Endothelial cell of umbilical vein (primary cell): ENCODE data around the gene NR1H2. TPM values are rescaled to one million over a fixed set of nuclear protein-coding genes. Genes with fewer than 3 reads are reported as not detected.
"Not testable (repeated sequence)": the region's sequence is repeated elsewhere in the genome, so short reads cannot be mapped to it uniquely, and the experiment has no call there.

Experiments used
- BruUV-seq: library from RNA; stranded (reverse); fragments of 400-500 nt; replicated peaks from 2 replicates; lab custom pipeline; 2021; lab: Mats Ljungman, UMichigan
- CTCF ChIA-PET: fragments of 300-600, 350-600 bp; sonication (Branson Sonifier 250); formaldehyde crosslinking; loops from one replicate; lab custom pipeline; 2021; ENCODE audit warnings: antibody characterized with exemption, inconsistent platforms; lab: Charles Lee
- POLR2A ChIA-PET: fragments of 300-600, 350-600 bp; sonication (Branson Sonifier 250); formaldehyde crosslinking; loops from one replicate; lab custom pipeline; 2021; ENCODE audit warnings: antibody characterized with exemption, inconsistent platforms; lab: Charles Lee
- DNase-seq: peaks from one replicate; pipeline ENCODE4 v3.0.0-alpha.2; 2011; ENCODE audit warnings: low read depth, low spot score
- FAIRE-seq: peaks from 2 replicates; lab custom pipeline; 2011; peaks lifted over from hg19 to GRCh38; lab: Jason Lieb, UNC
- H2AFZ ChIP-seq: 2 replicates; pipeline ENCODE4 v1.6.0; 2012; ENCODE audit warnings: low read depth, low read length, control low read depth, inconsistent platforms
- H3K27ac ChIP-seq: 2 replicates; pipeline ENCODE4 v1.5.1; 2011; ENCODE audit warnings: low read depth, mild to moderate bottlenecking, control low read depth, low read length, moderate library complexity; ENCODE audit not compliant: insufficient read depth
- H3K27me3 ChIP-seq, 2 experiments: 2 replicates each; pipeline versions ENCODE4 v1.6.0 to v1.6.1; 2011; ENCODE audit warnings: low read length in 2 of 2, mixed read lengths in 1 of 2; ENCODE audit not compliant: control insufficient read depth in 2 of 2, insufficient read depth in 2 of 2
- H3K36me3 ChIP-seq, 2 experiments: 2 replicates in 1 of 2; 3 replicates in 1 of 2; pipeline ENCODE4 v1.5.1; 2011; ENCODE audit warnings: low read length in 2 of 2, mild to moderate bottlenecking in 1 of 2, moderate library complexity in 1 of 2; ENCODE audit not compliant: control insufficient read depth in 2 of 2, insufficient read depth in 2 of 2; ENCODE audit errors: extremely low read depth in 1 of 2
- H3K4me1 ChIP-seq: 3 replicates; pipeline ENCODE4 v1.5.1; 2011; ENCODE audit warnings: mild to moderate bottlenecking, low read length; ENCODE audit not compliant: control insufficient read depth, insufficient read depth; ENCODE audit errors: extremely low read depth
- H3K4me2 ChIP-seq: 2 replicates; pipeline ENCODE4 v1.6.1; 2011; ENCODE audit warnings: low read length, control low read depth, mixed read lengths; ENCODE audit not compliant: insufficient read depth
- H3K4me3 ChIP-seq, 3 experiments: fragments of 200-600 bp in 1 of 3; sonication (generic), shearing (Covaris generic) in 1 of 3; replicated peaks in 1 of 3; 2 replicates each; pipeline ENCODE4 v1.5.1; 2011 to 2016; ENCODE audit warnings: control low read depth in 3 of 3, low read length in 3 of 3, mild to moderate bottlenecking in 2 of 3, inconsistent platforms in 1 of 3, low read depth in 1 of 3, moderate library complexity in 1 of 3; ENCODE audit not compliant: insufficient read depth in 1 of 3
- H3K79me2 ChIP-seq: 2 replicates; pipeline ENCODE4 v1.6.0; 2012; ENCODE audit warnings: low read length, inconsistent platforms; ENCODE audit not compliant: control insufficient read depth, insufficient read depth
- H3K9ac ChIP-seq: replicated peaks from 2 replicates; pipeline ENCODE3; 2011; ENCODE audit warnings: low read length, control low read depth; ENCODE audit not compliant: insufficient read depth; ENCODE audit errors: extremely low read depth
- H3K9me1 ChIP-seq: replicated peaks from 3 replicates; pipeline ENCODE4 v1.6.0; 2011; ENCODE audit warnings: mild to moderate bottlenecking, low read length; ENCODE audit not compliant: control insufficient read depth, insufficient read depth; ENCODE audit errors: extremely low read depth
- H3K9me3 ChIP-seq: replicated peaks from 2 replicates; pipeline ENCODE4 v1.5.1; 2012; ENCODE audit warnings: low read length, inconsistent platforms; ENCODE audit not compliant: control insufficient read depth, insufficient read depth
- H4K20me1 ChIP-seq: replicated peaks from 2 replicates; pipeline ENCODE3; 2011; ENCODE audit warnings: mild to moderate bottlenecking, low read length; ENCODE audit not compliant: control insufficient read depth, insufficient read depth; ENCODE audit errors: extremely low read depth
- EZH2 ChIP-seq: IDR thresholded peaks from 2 replicates; pipeline ENCODE4 v1.6.1; 2012; ENCODE audit warnings: borderline replicate concordance, low read depth, mild to moderate bottlenecking, moderate library complexity, low read length, inconsistent platforms; ENCODE audit not compliant: severe bottlenecking
- FOS ChIP-seq: IDR thresholded peaks from 2 replicates; pipeline ENCODE4 v1.6.1; 2011; ENCODE audit warnings: mild to moderate bottlenecking, low read length, moderate library complexity, borderline replicate concordance; ENCODE audit not compliant: insufficient read depth
- dilution Hi-C: fragments of 300-500 bp; cut with MboI; formaldehyde crosslinking; loops from one replicate; pipeline ENCODE4 v1.15.0; 2019; ENCODE audit warnings: low sequenced_read_pairs; ENCODE audit not compliant: extremely low pct_ligation_motif_present
- intact Hi-C: fragments of 100-400 bp; cut with micrococcal nuclease; formaldehyde crosslinking; loops from one replicate; pipeline ENCODE4 v1.10.0; 2022
- polyA plus RNA-seq, 4 experiments: library from polyadenylated mRNA; depleted of rRNA in 3 of 4; stranded (reverse) in 3 of 4; unstranded in 1 of 4; fragments of >200 nt; gene quantifications; 2 replicates each; pipeline versions ENCODE4 v1.2.1 to v1.2.3, GENCODE V29; 2011 to 2012; ENCODE audit warnings: missing spikeins in 1 of 4
- total RNA-seq: library from RNA; stranded (reverse); gene quantifications from 2 replicates; pipeline ENCODE4 v1.2.3, GENCODE V29; 2021
- TF ChIP-seq, protein P1 (sequence below), 2 donors: IDR thresholded peaks; 1 replicate in 1 of 2; 2 replicates in 1 of 2; pipeline ENCODE4 v1.5.1; 2011; ENCODE audit warnings: low read length in 2 of 2, mild to moderate bottlenecking in 2 of 2, moderate library complexity in 2 of 2, control low read depth in 1 of 2, inconsistent platforms in 1 of 2, low read depth in 1 of 2; ENCODE audit not compliant: insufficient read depth in 1 of 2; ENCODE audit errors: extremely low read depth in 1 of 2

The NR1H2 gene
- total and polyA plus RNA-seq, 2 donors (not counting 3 experiments of a cell fraction or from before 2014, with no cell fraction given) = 46.7 to 48.4 TPM

- FAIRE-seq = no peak
- POLR2A ChIA-PET = no interaction called here
- no peaks in the 10 kb centered on the region for H3K9me3 ChIP-seq
- H3K79me2 ChIP-seq = no peaks in the 10 kb centered on the region
- H3K27me3 ChIP-seq = peaks cover 11 to 14% of the 10 kb centered on the region in 2 experiments
- TF ChIP-seq, protein P1, sequence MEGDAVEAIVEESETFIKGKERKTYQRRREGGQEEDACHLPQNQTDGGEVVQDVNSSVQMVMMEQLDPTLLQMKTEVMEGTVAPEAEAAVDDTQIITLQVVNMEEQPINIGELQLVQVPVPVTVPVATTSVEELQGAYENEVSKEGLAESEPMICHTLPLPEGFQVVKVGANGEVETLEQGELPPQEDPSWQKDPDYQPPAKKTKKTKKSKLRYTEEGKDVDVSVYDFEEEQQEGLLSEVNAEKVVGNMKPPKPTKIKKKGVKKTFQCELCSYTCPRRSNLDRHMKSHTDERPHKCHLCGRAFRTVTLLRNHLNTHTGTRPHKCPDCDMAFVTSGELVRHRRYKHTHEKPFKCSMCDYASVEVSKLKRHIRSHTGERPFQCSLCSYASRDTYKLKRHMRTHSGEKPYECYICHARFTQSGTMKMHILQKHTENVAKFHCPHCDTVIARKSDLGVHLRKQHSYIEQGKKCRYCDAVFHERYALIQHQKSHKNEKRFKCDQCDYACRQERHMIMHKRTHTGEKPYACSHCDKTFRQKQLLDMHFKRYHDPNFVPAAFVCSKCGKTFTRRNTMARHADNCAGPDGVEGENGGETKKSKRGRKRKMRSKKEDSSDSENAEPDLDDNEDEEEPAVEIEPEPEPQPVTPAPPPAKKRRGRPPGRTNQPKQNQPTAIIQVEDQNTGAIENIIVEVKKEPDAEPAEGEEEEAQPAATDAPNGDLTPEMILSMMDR (IDR thresholded peaks at IDR 0.05; ENCODE audit: extremely low read depth in 1 of 2, insufficient read depth in 1 of 2, low read depth in 1 of 2, low read length in 2 of 2) = no peak
- TF ChIP-seq EZH2 (no peak), FOS (no peak)
- peaks cover 3% of the 10 kb centered on the region for H3K4me1 ChIP-seq
- no peak overlapping the region for H3K4me2 ChIP-seq
- BruUV-seq = no TSS peak
- no peak overlapping the region for H2AFZ ChIP-seq
- CTCF ChIA-PET = interaction anchor here (1.0 to 1.7 kb wide), 2 partner anchors 22 to 83 kb away, joined by 3 to 5 read pairs; no protein-coding TSS in a partner anchor
- H3K9me1 ChIP-seq = no peaks in the 10 kb centered on the region
- no peak overlapping the region for H3K9ac ChIP-seq
- no peaks in the 10 kb centered on the region for H3K36me3 ChIP-seq
- DNase-seq = no peak
- no peak overlapping the region for H3K4me3 ChIP-seq
- intact Hi-C loops (loop anchor here (5.0 kb wide), 1 partner anchor 322 kb away; no protein-coding TSS in a partner anchor), dilution Hi-C loops (no loop called here)
- no peaks in the 10 kb centered on the region for H4K20me1 ChIP-seq
- no peak overlapping the region for H3K27ac ChIP-seq
Observed at GRCh38 chr19:50334741-50335421, 41.4 kb upstream of the NR1H2 start.

DNA sequence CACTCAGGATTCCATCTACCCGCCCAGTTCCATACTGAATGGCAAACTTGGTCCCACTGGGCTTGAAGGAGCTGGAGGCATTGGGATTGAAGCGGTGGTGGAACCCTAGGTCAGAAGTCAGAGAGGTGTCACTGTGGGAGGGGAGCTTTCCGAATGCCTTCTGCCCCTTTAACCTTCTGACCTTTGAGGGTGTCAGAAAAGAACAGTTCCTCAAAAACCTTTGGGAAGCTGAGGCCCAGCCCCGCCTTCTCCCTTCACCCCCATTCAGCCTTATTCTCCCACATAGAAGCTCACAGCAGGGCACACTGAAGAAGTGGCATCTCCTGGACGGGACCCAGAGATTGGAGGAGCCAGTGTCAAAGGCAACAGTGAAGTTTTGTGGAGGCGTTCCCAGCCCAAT, 39.2 kb upstream of the NR1H2 start:
- dilution Hi-C loops, H3K4me1 ChIP-seq, H3K79me2 ChIP-seq, H3K27me3 ChIP-seq, H3K36me3 ChIP-seq, DNase-seq, H4K20me1 ChIP-seq, intact Hi-C loops, H3K27ac ChIP-seq, H3K9me3 ChIP-seq, BruUV-seq, H2AFZ ChIP-seq, H3K4me2 ChIP-seq, H3K9me1 ChIP-seq, FAIRE-seq, POLR2A ChIA-PET, H3K4me3 ChIP-seq, H3K9ac ChIP-seq, CTCF ChIA-PET: not testable (repeated sequence)
